ENCODE measurements around the gene IFNA10.

GRCh38 chr9:21174671-21175070 is 32.3 kb downstream of the IFNA10 start:
- TF ChIP-seq CTCF (optimal IDR thresholded peaks at IDR 0.05 in 1 of 3, IDR thresholded peaks at IDR 0.05 in 1 of 3, conservative IDR thresholded peaks at IDR 0.05 in 1 of 3; ENCODE audit: extremely low read depth in 1 of 3, insufficient read depth in 2 of 3, low read length in 3 of 3) (no peak), EZH2 (IDR thresholded peaks at IDR 0.05; ENCODE audit: low read length) (no peak)

Measured in keratinocyte (primary cell).